CD4-positive, alpha-beta T cell treated with Interleukin-6 at 100 ng/mL for 8 hours (primary cell): ENCODE measurements around the gene LZTR1.

Experiments
- DNase-seq: peaks from one replicate; pipeline ENCODE4 v3.0.0-alpha.2; 2020; ENCODE audit warnings: mixed read lengths, low spot score

Gene LZTR1

DNA sequence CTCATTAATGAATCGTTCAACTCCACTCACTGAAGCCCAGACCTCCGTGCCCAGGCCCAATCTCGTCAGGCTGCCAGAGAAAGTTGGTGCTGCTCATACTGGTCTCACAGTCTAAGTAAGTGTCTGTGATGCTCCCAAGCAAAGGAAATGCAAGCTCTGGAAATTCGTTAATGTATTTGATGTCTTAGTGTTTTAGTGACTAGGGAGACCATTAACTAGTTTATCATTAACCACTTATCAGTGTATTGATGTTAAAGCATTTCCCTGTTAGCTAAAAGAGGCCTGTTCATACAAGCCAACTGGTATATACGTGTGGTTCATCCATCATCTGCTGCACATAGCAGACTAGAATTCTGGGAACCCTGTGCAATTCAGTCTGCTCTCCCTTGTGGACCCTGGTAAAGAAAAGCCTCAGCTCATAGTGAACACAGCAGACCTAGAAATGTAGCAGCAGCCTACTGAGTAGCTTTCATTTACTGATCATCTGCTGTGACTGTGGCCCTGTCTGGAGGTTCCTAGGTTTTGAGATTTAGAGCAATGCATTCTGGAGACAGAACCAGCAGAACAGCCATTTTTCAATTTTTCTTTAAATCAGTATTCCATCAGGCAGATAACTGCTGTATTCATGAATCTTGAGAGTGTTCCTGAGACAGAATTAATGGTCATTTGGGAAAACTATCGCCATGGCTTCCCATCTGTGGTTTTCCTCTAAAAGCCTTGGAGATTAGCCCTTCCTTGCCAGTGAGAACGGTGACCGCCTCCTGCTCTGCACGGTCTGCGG lies 30.8 kb upstream of the LZTR1 start:
- no peak for DNase-seq

DNA sequence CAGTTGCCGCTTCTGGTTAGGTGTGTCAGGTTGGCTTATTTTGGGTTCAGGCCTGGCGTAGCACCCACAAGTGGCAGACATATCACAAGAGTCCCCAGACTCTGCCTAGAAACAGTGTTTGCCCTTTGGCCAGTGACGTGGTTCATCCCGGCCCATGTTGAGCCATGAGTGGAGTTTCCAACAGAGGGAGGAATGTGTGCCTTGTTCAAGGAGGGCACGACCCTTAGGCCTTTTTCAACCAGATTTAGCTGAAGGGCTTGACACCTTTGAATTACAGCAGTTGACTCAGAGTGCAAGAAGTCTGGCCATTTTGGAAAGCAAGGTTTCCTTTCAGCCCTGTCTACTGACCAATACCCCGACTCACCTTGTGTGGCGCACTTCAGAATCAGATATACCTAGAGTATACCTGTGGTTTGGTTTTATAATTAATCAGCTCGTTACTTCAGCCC lies 30.1 kb upstream of the LZTR1 start:
- no peak for DNase-seq

DNA sequence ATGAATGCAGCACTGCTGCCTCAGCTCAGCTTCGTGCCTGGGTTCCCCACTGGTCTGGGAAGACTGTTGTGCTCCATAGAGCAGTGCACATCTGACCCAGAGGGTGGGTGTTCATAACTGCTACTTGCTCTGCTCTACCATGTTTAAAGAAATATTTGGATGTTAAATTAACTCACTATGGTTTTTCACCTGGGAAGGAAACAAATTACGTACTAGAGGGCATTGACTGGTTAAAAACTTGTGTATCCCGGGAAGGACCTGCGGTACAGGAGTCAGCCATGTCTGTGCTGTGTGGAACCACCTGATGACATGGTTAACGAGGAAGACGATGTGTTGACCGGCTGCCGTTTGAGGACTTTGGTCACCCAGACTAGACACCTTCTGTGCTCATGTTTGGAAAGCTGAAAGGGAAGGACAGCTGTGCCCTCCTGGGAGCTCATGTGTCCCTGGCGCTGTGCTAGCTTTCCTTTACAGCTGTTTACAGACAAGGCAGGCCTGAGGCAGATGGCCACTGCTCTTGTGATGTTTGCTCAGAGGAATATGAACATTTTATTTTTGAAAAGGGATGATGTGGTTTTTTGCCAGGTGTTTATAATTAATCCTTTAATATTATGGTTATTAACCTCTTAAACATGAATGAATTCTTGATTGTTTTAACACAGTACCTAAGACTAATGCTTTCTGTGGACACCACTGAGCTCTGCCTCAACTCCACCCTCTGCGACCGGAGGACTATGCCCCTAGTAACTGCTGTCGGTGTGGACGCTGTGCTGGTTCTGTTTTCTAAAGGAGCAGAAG lies 29.4 kb upstream of the LZTR1 start:
- no peak for DNase-seq

DNA sequence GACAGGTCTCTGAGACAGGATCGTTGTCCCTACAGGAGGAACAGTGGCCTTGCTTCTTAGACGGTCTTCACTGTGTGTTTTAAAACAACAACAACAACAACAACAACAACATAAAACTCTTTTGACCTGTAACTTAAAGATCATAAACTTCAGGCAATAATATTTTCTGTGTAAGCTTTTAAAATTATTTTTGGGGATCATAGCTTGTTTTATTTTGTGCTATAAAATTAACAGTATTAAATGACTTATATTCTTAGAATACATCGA lies 28.8 kb upstream of the LZTR1 start:
- DNase-seq: no peak

- DNase-seq: no peak
Observed at GRCh38 chr22:20953668-20954500, 28.2 kb upstream of the LZTR1 start.

GRCh38 chr22:20955548-20955947 lies 26.5 kb upstream of the LZTR1 start:
- DNase-seq: no peak

- no peak for DNase-seq
Observed at GRCh38 chr22:20956258-20957101, 25.6 kb upstream of the LZTR1 start.

- DNase-seq: no peak
Observed at GRCh38 chr22:20957102-20957682, 24.9 kb upstream of the LZTR1 start.

DNA sequence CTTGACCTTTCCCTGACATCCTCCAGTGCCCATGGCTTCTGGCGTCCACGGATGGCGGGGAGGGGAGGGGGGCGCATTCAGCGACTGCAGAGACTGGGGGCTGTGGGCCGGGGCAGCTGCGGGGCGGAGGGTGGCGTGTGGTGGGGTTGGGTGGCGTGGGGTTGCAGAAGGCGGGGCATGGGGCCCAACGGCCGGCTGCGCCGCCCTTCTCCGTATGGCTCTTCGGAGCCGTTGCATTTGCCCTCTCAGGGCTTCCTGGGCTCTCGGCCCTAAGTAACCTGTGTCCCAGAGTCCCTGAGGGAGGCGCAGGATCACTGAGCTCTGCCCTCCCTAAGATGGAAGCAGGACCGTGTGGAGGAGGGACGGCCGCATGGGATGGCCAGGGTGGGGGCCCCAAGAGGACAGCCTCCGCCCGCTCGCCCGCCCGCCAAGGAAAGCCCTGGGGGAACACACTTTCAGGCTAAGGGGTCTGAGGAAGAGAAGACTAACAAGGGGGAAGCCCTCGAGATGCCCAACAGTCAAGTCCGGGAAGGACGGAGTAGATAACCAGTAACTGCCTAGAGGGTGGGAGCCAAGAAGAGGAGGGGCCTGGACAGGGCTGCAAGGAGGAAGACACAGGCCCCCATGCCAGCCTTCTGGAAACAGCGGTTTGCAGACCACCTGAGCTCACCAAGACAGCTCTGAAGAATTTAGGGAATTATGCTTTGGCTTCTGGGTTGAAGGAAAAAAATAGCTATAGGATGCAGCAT lies 24.2 kb upstream of the LZTR1 start:
- no peak for DNase-seq

- DNase-seq: no peak
Observed at GRCh38 chr22:20959578-20960461, 22.3 kb upstream of the LZTR1 start.

DNA sequence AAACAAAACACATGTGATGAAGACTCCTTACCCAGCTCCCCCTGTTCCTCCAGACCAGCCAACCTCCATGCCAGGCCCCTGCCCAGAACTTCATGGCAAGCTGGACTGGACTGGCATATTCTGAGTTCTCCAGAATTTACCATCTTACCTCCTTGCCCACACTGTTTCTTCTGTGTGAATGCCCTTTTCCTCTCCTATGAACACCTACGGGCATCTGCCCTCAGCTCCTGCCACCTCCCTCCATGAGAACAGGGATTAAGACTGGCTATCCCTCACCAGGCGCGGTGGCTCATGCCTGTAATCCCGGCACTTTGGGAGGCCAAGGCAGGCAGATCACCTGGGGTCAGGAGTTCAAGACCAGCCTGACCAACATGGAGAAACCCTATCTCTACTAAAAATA lies 21.5 kb upstream of the LZTR1 start:
- no peak for DNase-seq

DNA sequence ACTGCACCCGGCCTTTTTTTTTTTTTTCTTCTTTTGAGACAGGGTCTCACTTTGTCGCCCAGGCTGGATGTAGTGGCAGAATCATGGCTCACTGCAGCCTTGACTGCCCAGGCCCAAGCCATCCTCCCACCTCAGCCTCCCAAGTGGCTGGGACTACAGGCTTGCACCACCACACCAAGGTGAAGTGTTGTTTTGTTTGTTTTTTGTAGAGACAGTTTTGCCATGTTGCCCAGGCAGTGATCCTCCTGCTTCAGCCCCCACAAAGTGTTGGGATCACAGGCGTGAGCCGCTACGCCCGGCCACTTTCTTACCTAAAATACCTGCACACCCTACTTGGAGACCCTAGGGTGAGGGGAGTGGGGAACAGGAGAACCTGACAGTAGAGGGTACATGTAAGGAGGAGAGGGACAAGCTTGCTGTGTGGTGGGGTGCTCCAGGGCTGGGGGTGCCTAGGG lies 19.6 kb upstream of the LZTR1 start:
- no peak for DNase-seq

DNA sequence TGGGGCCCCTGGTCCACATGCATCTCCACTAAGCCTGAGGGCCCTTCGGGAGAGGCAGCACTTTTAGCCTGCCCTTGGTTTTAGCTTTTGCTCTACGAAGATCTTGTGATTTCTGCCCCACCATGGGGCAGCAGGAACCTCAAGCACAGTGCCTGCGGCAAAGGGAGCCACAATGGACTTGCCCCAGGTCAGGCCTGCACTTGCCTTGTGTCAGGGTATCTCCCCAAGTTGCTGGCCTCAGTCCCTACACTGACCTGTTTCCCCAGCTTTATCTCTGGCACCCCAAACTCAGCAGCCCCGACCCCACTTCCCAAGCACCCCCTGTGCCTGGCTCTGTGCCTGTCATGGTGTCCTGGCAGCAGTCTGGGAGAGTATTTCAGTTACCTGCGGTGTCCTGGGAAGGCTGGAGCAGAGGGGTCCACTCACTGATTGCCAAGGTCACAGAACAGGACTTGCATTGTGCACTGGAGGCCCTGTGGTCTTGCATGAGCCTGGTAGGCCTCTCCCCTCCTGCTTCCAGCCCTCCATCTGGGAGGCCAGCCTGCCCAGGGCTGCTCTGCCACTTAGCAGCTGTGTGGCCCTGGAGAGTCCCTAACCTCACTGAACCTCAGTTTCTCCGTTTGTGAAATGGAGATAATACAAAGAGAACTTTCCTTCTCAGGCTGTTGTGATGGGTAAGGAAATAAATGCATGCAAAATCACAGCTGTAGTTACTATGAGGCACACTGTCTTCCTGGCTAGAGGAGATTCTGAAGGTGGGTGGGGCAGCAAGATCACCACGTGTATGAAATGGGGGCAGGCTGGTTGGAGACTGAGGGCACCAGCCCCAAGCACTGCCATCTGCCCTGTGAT lies 18.7 kb upstream of the LZTR1 start:
- DNase-seq: no peak

DNA sequence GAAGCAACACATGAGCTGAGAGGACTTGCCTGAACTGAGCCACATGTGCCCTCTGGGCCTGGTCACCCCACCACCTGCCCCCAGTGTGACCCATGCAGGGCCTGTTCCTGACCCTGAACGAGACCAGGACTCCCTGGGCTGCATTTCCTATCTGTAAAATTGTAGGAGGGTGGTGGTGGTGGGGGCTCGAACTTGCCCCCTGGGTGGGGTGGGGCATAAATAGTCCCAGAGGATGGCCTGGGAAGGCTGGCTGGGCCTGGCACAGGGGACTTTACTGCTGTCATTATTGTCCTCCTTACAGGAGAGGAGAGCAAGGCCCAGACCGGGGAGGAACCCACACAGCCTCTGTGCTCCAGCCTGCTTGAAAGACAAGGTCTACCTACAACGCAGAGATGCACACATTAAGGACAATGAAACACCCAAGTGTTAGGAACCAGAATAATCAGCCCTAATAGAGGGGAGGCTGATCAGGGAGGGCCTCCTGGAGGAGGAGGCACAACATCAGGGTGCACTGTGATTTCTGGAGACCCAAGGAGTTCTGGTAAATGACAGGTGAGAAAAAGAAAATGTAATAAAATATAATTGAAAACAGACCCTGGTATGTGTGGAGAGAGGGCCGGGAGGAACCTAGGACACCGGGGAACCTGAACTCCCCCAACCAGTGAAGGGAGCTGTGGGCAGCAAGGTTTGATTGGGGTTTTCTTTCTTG lies 17.9 kb upstream of the LZTR1 start:
- DNase-seq: no peak

DNA sequence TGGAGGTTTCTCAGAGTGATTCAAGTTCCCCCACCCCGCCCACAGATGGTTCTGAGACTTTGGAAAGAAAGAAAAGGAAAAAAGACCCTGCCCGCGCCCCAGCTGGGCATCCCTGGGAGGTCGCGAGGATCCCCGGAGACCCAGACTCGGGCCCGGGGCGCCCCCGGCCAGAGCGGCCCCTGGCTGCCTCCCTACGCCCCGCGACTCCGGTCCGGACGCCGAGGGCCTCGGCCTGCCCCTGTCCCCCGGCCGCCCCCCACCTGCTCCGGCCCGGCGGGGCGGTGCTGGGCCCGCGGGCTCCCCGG lies 17.3 kb upstream of the LZTR1 start:
- DNase-seq: no peak

- no peak for DNase-seq
Observed at GRCh38 chr22:20965104-20965887, 16.8 kb upstream of the LZTR1 start.
